K562 (cell line): Measurements from ENCODE around the gene CYP2E1. TPM values are rescaled to one million over a fixed set of nuclear protein-coding genes. Genes with fewer than 3 reads are reported as not detected.

Source experiments
- ATAC-seq: fragments of 200-7000 bp; cut with Tn5 transposase; 3 replicates; pipeline ENCODE4 v1.9.1; 2020; ENCODE audit warnings: moderate library complexity
- BruUV-seq: library from RNA; stranded (reverse); fragments of 400-500 nt; replicated peaks from 2 replicates; lab custom pipeline; 2021; lab: Mats Ljungman, UMichigan
- CTCF ChIA-PET: fragments of 300-600 bp; formaldehyde crosslinking; extraction: SDS; loops from one replicate; lab custom pipeline; 2021; ENCODE audit warnings: low intra/inter-chr PET ratio; lab: Yijun Ruan, JAX
- POLR2A ChIA-PET: fragments of 300-600, 350-650 bp; sonication (Branson Sonifier 250); formaldehyde crosslinking; extraction: SDS; loops from one replicate; lab custom pipeline; 2021; ENCODE audit warnings: antibody characterized with exemption, inconsistent platforms; lab: Yijun Ruan, JAX
- DNase-seq, 4 experiments: peaks; one replicate each; pipeline versions ENCODE4 v3.0.0 to v3.0.0-alpha.2; 2011 to 2018; ENCODE audit warnings: low spot score in 3 of 4, mixed read lengths in 3 of 4; ENCODE audit errors: extremely low read depth in 1 of 4
- FAIRE-seq: peaks from 2 replicates; lab custom pipeline; 2011; peaks lifted over from hg19 to GRCh38; lab: Jason Lieb, UNC
- H2AFZ ChIP-seq: 2 replicates; pipeline ENCODE4 v1.6.0; 2011; ENCODE audit warnings: low read depth, low read length, control low read depth, inconsistent platforms
- H3K27ac ChIP-seq: fragments of 200-600 bp; 3 replicates; pipeline ENCODE4 v1.8.0; 2011; ENCODE audit warnings: low read depth, mild to moderate bottlenecking, control low read depth, inconsistent platforms, low read length, moderate library complexity, mixed read lengths; ENCODE audit errors: extremely low read depth
- H3K27me3 ChIP-seq, 2 experiments: fragments of 300-600 bp in 1 of 2; 2 replicates in 1 of 2; 3 replicates in 1 of 2; pipeline versions ENCODE4 v1.6.0 to v1.8.0; 2011; ENCODE audit warnings: inconsistent platforms in 2 of 2, low read length in 2 of 2, mild to moderate bottlenecking in 1 of 2, mixed read lengths in 1 of 2, moderate library complexity in 1 of 2; ENCODE audit not compliant: control insufficient read depth in 2 of 2, insufficient read depth in 2 of 2
- H3K36me3 ChIP-seq: fragments of 300-600 bp; 3 replicates; pipeline ENCODE4 v1.8.0; 2011; ENCODE audit warnings: mild to moderate bottlenecking, low read length, inconsistent platforms; ENCODE audit not compliant: control insufficient read depth, insufficient read depth
- H3K4me1 ChIP-seq, 2 experiments: fragments of 200-600 bp in 1 of 2; replicated peaks in 1 of 2; 2 replicates in 1 of 2; 3 replicates in 1 of 2; pipeline versions ENCODE4 v1.5.1 to v1.8.0; 2011; ENCODE audit warnings: inconsistent platforms in 2 of 2, low read length in 2 of 2, mild to moderate bottlenecking in 1 of 2, mixed read lengths in 1 of 2, moderate library complexity in 1 of 2; ENCODE audit not compliant: control insufficient read depth in 2 of 2, insufficient read depth in 2 of 2
- H3K4me2 ChIP-seq: 2 replicates; pipeline ENCODE4 v1.6.1; 2011; ENCODE audit warnings: low read length, control low read depth, inconsistent platforms, mixed read lengths; ENCODE audit not compliant: insufficient read depth
- H3K4me3 ChIP-seq: fragments of 200-600 bp; sonication (generic), shearing (Covaris generic); 2 replicates; pipeline ENCODE4 v1.5.1; 2016; ENCODE audit warnings: control low read depth, inconsistent platforms
- H3K79me2 ChIP-seq: fragments of 200-600 bp; 3 replicates; pipeline ENCODE4 v1.8.0; 2011; ENCODE audit warnings: low read length, inconsistent platforms; ENCODE audit not compliant: control insufficient read depth, insufficient read depth
- H3K9ac ChIP-seq, 2 experiments: 2 replicates each; pipeline versions ENCODE4 v1.6.0 to v1.6.1; 2011; ENCODE audit warnings: low read depth in 2 of 2, low read length in 2 of 2, control low read depth in 1 of 2, inconsistent platforms in 1 of 2, mild to moderate bottlenecking in 1 of 2, mixed read lengths in 1 of 2; ENCODE audit not compliant: insufficient read depth in 1 of 2
- H3K9me1 ChIP-seq: one replicate; pipeline ENCODE4 v1.6.0; 2011; ENCODE audit warnings: inconsistent platforms, mild to moderate bottlenecking, low read length, moderate library complexity; ENCODE audit not compliant: control insufficient read depth, insufficient read depth
- H3K9me3 ChIP-seq: replicated peaks from 2 replicates; pipeline ENCODE4 v1.5.1; 2011; ENCODE audit warnings: low read depth, low read length, inconsistent platforms; ENCODE audit not compliant: control insufficient read depth, insufficient read depth
- H4K20me1 ChIP-seq: replicated peaks from 2 replicates; pipeline ENCODE4 v1.6.1; 2011; ENCODE audit warnings: low read length, inconsistent platforms, mixed read lengths; ENCODE audit not compliant: control insufficient read depth, insufficient read depth
- HOXB6 ChIP-seq: fragments of 250-450 bp; sonication (Bioruptor Pico); IDR thresholded peaks from 2 replicates; pipeline ENCODE4 v1.5.1; 2022; ENCODE audit warnings: mild to moderate bottlenecking, borderline replicate concordance
- RAD21 ChIP-seq, 2 experiments: fragments of 250-450 bp in 1 of 2; fragments of 450-650 bp in 1 of 2; sonication (Bioruptor Pico) in 1 of 2; formaldehyde crosslinking in 1 of 2; IDR thresholded peaks in 1 of 2; conservative IDR thresholded peaks in 1 of 2; 2 replicates each; pipeline versions ENCODE4 v1.4.0 to v1.8.0; 2020 to 2022; ENCODE audit warnings: mild to moderate bottlenecking in 2 of 2, moderate library complexity in 1 of 2
- WGBS: fragments of 100-300 bp; shearing (Covaris generic); methylation state at CpG from one replicate; pipeline ENCODE4 v1.1.6; 2016; ENCODE audit warnings: low coverage, mixed read lengths; ENCODE audit not compliant: insufficient coverage; ENCODE audit errors: missing lambda C conversion rate; 5-methylcytosine and 5-hydroxymethylcytosine counted together
- in situ Hi-C: fragments of 300-500 bp; cut with MboI; formaldehyde crosslinking; loops from 4 replicates; pipeline ENCODE4 v1.15.0; 2018; ENCODE audit warnings: inconsistent platforms, mixed read lengths
- intact Hi-C: fragments of 100-400 bp; cut with micrococcal nuclease; formaldehyde crosslinking; loops from 2 replicates; pipeline ENCODE4 v1.14.2; 2022
- polyA plus RNA-seq, 8 experiments: library from polyadenylated mRNA; depleted of rRNA in 4 of 8; stranded (reverse) in 5 of 8; unstranded in 3 of 8; fragments of >200 nt; fragmentation: Nextera tagmentation in 2 of 8; fragmentation: Illumina TruSeq in 1 of 8; extraction: Ambion mirVana in 2 of 8; extraction: Trizol in 1 of 8; gene quantifications; 2 replicates each; pipeline versions ENCODE4 v1.2.1 to v1.2.3, GENCODE V29; 2011 to 2014; ENCODE audit warnings: inconsistent platforms in 1 of 8, missing spikeins in 1 of 8
- total RNA-seq, 7 experiments: library from RNA; depleted of rRNA in 6 of 7; stranded (reverse); fragments of >200 nt in 6 of 7; fragmentation: Illumina TruSeq in 2 of 7; extraction: Trizol in 2 of 7; gene quantifications; 2 replicates each; pipeline versions ENCODE4 v1.2.1 to v1.2.3, GENCODE V29; 2011 to 2021; ENCODE audit warnings: low replicate concordance in 1 of 7
- TF ChIP-seq, protein P1 (sequence below), 3 experiments: IDR thresholded peaks in 2 of 3; conservative IDR thresholded peaks in 1 of 3; 2 replicates each; pipeline ENCODE4 v1.5.1; 2011 to 2012; ENCODE audit warnings: low read length in 3 of 3, mild to moderate bottlenecking in 3 of 3, control low read depth in 2 of 3, improper control_type of control experiment in 1 of 3, inconsistent platforms in 1 of 3, low read depth in 1 of 3, mixed read lengths in 1 of 3, moderate library complexity in 1 of 3; ENCODE audit not compliant: insufficient read depth in 2 of 3

Gene CYP2E1
- total and polyA plus RNA-seq, 9 of the 15 experiments (the other 6 are each of a cell fraction or from before 2014, with no cell fraction given): 0.07 to 1.6 (median 0.19) TPM; not detected in 2

DNA sequence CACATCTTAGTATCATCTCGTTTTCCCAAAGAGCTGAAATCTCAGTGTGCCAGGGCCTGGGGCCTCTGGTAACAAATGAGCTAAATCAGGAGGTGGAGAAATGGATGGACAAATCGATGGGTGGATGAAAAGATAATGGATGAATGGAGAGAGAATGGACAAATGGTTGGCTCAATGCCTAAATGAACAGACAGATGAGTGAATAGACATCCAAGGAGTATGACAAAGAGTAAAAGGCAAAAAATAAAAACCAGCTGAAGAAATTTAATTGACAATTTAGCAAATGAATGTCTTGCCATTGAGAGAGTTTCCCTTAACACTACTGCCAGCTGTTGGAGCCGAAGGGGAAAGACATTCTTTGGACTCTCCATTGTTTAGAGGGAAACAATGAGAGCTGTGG is 30.2 kb downstream of the CYP2E1 start:
- FAIRE-seq (no peak), ATAC-seq (no peak), DNase-seq (no peak)
- TF ChIP-seq RAD21 (CRISPR knock-in tag; conservative IDR thresholded peaks at IDR 0.05 in 1 of 2, IDR thresholded peaks at IDR 0.05 in 1 of 2): 0 out of 4 replicates have a peak, but pooled peaks of 1 of the 2 experiments have one; percentile 18
- TF ChIP-seq, protein P1, sequence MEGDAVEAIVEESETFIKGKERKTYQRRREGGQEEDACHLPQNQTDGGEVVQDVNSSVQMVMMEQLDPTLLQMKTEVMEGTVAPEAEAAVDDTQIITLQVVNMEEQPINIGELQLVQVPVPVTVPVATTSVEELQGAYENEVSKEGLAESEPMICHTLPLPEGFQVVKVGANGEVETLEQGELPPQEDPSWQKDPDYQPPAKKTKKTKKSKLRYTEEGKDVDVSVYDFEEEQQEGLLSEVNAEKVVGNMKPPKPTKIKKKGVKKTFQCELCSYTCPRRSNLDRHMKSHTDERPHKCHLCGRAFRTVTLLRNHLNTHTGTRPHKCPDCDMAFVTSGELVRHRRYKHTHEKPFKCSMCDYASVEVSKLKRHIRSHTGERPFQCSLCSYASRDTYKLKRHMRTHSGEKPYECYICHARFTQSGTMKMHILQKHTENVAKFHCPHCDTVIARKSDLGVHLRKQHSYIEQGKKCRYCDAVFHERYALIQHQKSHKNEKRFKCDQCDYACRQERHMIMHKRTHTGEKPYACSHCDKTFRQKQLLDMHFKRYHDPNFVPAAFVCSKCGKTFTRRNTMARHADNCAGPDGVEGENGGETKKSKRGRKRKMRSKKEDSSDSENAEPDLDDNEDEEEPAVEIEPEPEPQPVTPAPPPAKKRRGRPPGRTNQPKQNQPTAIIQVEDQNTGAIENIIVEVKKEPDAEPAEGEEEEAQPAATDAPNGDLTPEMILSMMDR (IDR thresholded peaks at IDR 0.05 in 2 of 3, conservative IDR thresholded peaks at IDR 0.05 in 1 of 3; ENCODE audit: insufficient read depth in 2 of 3, low read depth in 1 of 3, low read length in 3 of 3): 0 out of 6 replicates have a peak, but pooled peaks of 1 of the 3 experiments have one; percentile 11
- no peak for TF ChIP-seq HOXB6 (CRISPR knock-in tag)
- in situ Hi-C loops: loop anchor here (5.0 kb wide), 1 partner anchor 120 kb away; no protein-coding TSS in a partner anchor
- Histone ChIP-seq H3K79me2 (no peaks in the 10 kb centered on the region), H3K4me1 (no peaks in the 10 kb centered on the region), H3K27me3 (peaks cover 0 to 9% of the 10 kb centered on the region in 2 experiments; a peak in 1 of 5 replicates), H3K36me3 (no peaks in the 10 kb centered on the region), H4K20me1 (no peaks in the 10 kb centered on the region), H3K4me2 (no peak overlapping the region), H3K4me3 (no peak overlapping the region), H3K9me1 (no peaks in the 10 kb centered on the region), H3K9ac (no peak overlapping the region), H2AFZ (no peak overlapping the region), H3K27ac (no peak overlapping the region), H3K9me3 (no peaks in the 10 kb centered on the region)
- intact Hi-C loops: loop anchor here (5.0 kb wide), 1 partner anchor 120 kb away; no protein-coding TSS in a partner anchor
- ChIA-PET POLR2A (interaction anchor here (0.6 kb wide), 2 partner anchors 104 to 115 kb away, joined by 3 to 4 read pairs; partner anchors contain the start of gene SCART1), CTCF (no interaction called here)
- WGBS: 0% methylated on average over 3 of the region's 3 CpGs
- BruUV-seq: no TSS peak
